Heart left ventricle (tissue), 16 donors: Measurements from ENCODE around the gene C5AR1. TPM values are rescaled to one million over a fixed set of nuclear protein-coding genes. Genes with fewer than 3 reads are reported as not detected.

ENCODE experiments used
- ATAC-seq, 4 donors: fragments of 200-7000 bp; cut with Tn5 transposase; one replicate each; pipeline ENCODE4 v1.9.1; 2020 to 2022; ENCODE audit warnings: moderate library complexity in 4 of 4, mild to moderate bottlenecking in 3 of 4, moderate number of reproducible peaks in 1 of 4
- DNase-seq, 5 donors: peaks; one replicate each; pipeline ENCODE4 v3.0.0-alpha.2; 2020
- H3K27ac ChIP-seq, 12 donors: fragments of 200-600 bp; sonication (generic) in 4 of 12; one replicate each; pipeline versions ENCODE4 v1.5.0 to v1.8.0; 2016 to 2022; ENCODE audit warnings: mild to moderate bottlenecking in 2 of 12
- H3K27me3 ChIP-seq, 9 donors: fragments of 200-600 bp; sonication (generic) in 2 of 9; one replicate each; pipeline versions ENCODE4 v1.5.1 to v1.8.0; 2016 to 2022; ENCODE audit warnings: mild to moderate bottlenecking in 3 of 9
- H3K36me3 ChIP-seq, 9 donors: fragments of 200-600 bp; sonication (generic) in 2 of 9; one replicate each; pipeline versions ENCODE4 v1.5.0 to v1.8.0; 2018 to 2022; ENCODE audit warnings: mild to moderate bottlenecking in 2 of 9
- H3K4me1 ChIP-seq, 12 donors: fragments of 200-600 bp; sonication (generic) in 4 of 12; one replicate each; pipeline versions ENCODE4 v1.5.0 to v1.8.0; 2016 to 2022; ENCODE audit warnings: mild to moderate bottlenecking in 3 of 12
- H3K4me3 ChIP-seq, 12 donors: fragments of 200-600 bp; sonication (generic) in 4 of 12; one replicate each; pipeline versions ENCODE4 v1.5.0 to v1.8.0; 2017 to 2022; ENCODE audit warnings: mild to moderate bottlenecking in 9 of 12, moderate library complexity in 4 of 12
- H3K9me3 ChIP-seq, 12 donors: fragments of 200-600 bp; sonication (generic) in 4 of 12; one replicate each; pipeline versions ENCODE4 v1.5.0 to v1.8.0; 2016 to 2022; ENCODE audit warnings: mild to moderate bottlenecking in 1 of 12
- CTCF ChIP-seq, 12 donors: fragments of 200-600 bp; sonication (generic) in 4 of 12; IDR thresholded peaks; one replicate each; pipeline versions ENCODE4 v1.5.0 to v1.8.0; 2018 to 2022; ENCODE audit warnings: antibody characterized with exemption in 12 of 12, mild to moderate bottlenecking in 5 of 12
- POLR2A ChIP-seq, 2 donors: fragments of 450-650 bp; IDR thresholded peaks; one replicate each; pipeline ENCODE4 v1.6.1; 2017; ENCODE audit warnings: antibody characterized with exemption in 2 of 2, mild to moderate bottlenecking in 2 of 2, moderate library complexity in 2 of 2
- WGBS, 4 donors: extraction: QIAGEN DNeasy Blood & Tissue Kit in 2 of 4; methylation state at CpG; one replicate each; pipeline versions ENCODE4 v1.1.5 to v1.1.7; 2013 to 2018; 5-methylcytosine and 5-hydroxymethylcytosine counted together
- intact Hi-C, 10 donors: fragments of 100-400 bp; cut with DNase I; formaldehyde crosslinking; loops; one replicate each; pipeline versions ENCODE4 v1.11.1 to v1.14.2; 2022
- polyA plus RNA-seq, 2 donors: library from polyadenylated mRNA; stranded (reverse); fragments of 200-250 nt; gene quantifications; one replicate each; pipeline ENCODE4 v1.2.3, GENCODE V29; 2013
- total RNA-seq, 9 donors: library from RNA; depleted of rRNA in 2 of 9; stranded (reverse); fragments of >200 nt in 2 of 9; fragmentation: NEBNext Ultra II Directional in 3 of 9; extraction: Animal tissue kit (Norgen Biotek cat#: 25700) in 3 of 9; gene quantifications; one replicate each; pipeline versions ENCODE4 v1.1.0 to v1.2.4, GENCODE V29; 2016 to 2023
- donor health status: ischemic (EF 13 %, LVEDD 7.1; RV severe dilation, severe dysfunction).
- donor health status: healthy with polysubstance abuse.
- donor health status: DM: no; HTN: yes; CAD: no.
- donor health status: DM: no; HTN: no; CAD: no.
- donor health status: ischemic (EF 25% LVEDD 6.9; RV normal size, moderate dysfunction).
- donor health status: ischemic (EF 25% LVEDD 5.7; RV mildly dilated, moderate dysfunction).
- donor health status: healthy.
- donor health status: DM: yes; HTN: yes; CAD: no.
- donor health status: ischemic (EF 35%, LVEDD 5.7; RV mildly dilated, moderate dysfunction).
- donor health status: nonischemic (EF 11% LVEDD 7.7; RV severe dilation, severe dysfunction).
- donor health status: DM: yes; HTN: yes; CAD: no.
- donor health status: PGD.
- donor health status: ischemic (EF 29% LVEDD 5.4; RV normal size, mild dysfunction).
- donor health status: nonischemic (EF 23%, LVEDD 6.1; RV moderate dilation, normal function).

The C5AR1 gene
- total and polyA plus RNA-seq, 11 donors: 0.80 to 37.9 (median 5.6) TPM

GRCh38 chr19:47315125-47315821 lies 5.6 kb downstream of the C5AR1 start:
- peaks cover 0 to 5% (median 0%) of the 10 kb centered on the region in 12 donors for H3K9me3 ChIP-seq
- peaks cover 0 to 11% (median 0%) of the 10 kb centered on the region in 9 donors for H3K27me3 ChIP-seq
- DNase-seq (peak in 4 of 5 donors; percentile 49 to 73 (median 66)), ATAC-seq (peak; percentile 77 to 93 (median 86))
- peaks cover 0 to 21% (median 0%) of the 10 kb centered on the region in 9 donors for H3K36me3 ChIP-seq
- intact Hi-C loops: no loop called here
- peak overlapping the region in 5 of 12 donors; percentile 14 to 92 (median 55) for H3K27ac ChIP-seq
- peaks cover 0 to 54% (median 0%) of the 10 kb centered on the region in 12 donors for H3K4me1 ChIP-seq
- TF ChIP-seq CTCF (IDR thresholded peaks at IDR 0.05) (no peak), POLR2A (IDR thresholded peaks at IDR 0.05) (no peak)
- peak overlapping the region in 1 of 12 donors; percentile 19 for H3K4me3 ChIP-seq
- WGBS, 4 donors: 34 to 42% (median 39%) methylated on average over 12 of the region's 12 CpGs

DNA sequence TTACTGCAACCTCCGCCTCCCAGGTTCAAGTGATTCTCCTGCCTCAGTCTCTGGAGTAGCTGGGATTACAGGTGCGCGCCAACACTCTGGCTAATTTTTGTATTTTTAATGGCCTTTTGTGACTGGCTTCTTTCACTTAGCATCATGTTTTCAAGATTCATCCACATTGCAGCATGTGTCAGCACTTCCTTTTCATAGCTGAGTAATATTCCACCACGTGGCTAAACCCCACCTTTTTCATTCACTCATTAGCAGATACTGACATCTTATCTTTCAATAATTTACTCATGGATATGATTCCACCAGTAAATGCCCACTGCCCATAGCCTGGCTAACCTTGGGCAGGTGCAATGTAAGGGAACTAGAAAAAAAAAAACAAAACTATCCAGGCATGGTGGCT lies 6.9 kb downstream of the C5AR1 start:
- peak overlapping the region in 2 of 12 donors; percentile 27 to 59 for H3K27ac ChIP-seq
- intact Hi-C loops: no loop called here
- WGBS, 4 donors: 86 to 92% (median 88%) methylated on average over 4 of the region's 4 CpGs
- no peak for ATAC-seq
- TF ChIP-seq CTCF (IDR thresholded peaks at IDR 0.05) (no peak), POLR2A (IDR thresholded peaks at IDR 0.05) (no peak)
- peaks cover 0 to 52% (median 0%) of the 10 kb centered on the region in 12 donors for H3K4me1 ChIP-seq
- peaks cover 0 to 27% (median 0%) of the 10 kb centered on the region in 9 donors for H3K36me3 ChIP-seq
- peaks cover 0 to 12% (median 0%) of the 10 kb centered on the region in 9 donors for H3K27me3 ChIP-seq
- peaks cover 0 to 5% (median 0%) of the 10 kb centered on the region in 12 donors for H3K9me3 ChIP-seq
- no peak for DNase-seq
- no peak overlapping the region for H3K4me3 ChIP-seq

GRCh38 chr19:47319923-47320871 lies 10.5 kb downstream of the C5AR1 start:
- H3K9me3 ChIP-seq: peaks cover 0 to 3% (median 0%) of the 10 kb centered on the region in 12 donors
- H3K4me3 ChIP-seq: no peak overlapping the region
- 90 to 93% (median 91%) methylated on average over 46 of the region's 46 CpGs for WGBS, 4 donors
- H3K4me1 ChIP-seq: peaks cover 0 to 31% (median 0%) of the 10 kb centered on the region in 12 donors
- peaks cover 0 to 25% (median 0%) of the 10 kb centered on the region in 9 donors for H3K27me3 ChIP-seq
- ATAC-seq: no peak
- intact Hi-C loops: no loop called here
- H3K27ac ChIP-seq: peak overlapping the region in 1 of 12 donors; percentile 91
- DNase-seq: no peak
- TF ChIP-seq POLR2A (IDR thresholded peaks at IDR 0.05) (no peak), CTCF (IDR thresholded peaks at IDR 0.05) (no peak)
- H3K36me3 ChIP-seq: peaks cover 0 to 21% (median 0%) of the 10 kb centered on the region in 9 donors
